ENCODE measurements around the gene GOLGA3.
A peak's percentile ranks its signal among the peaks of the same experiment; 100 is the strongest.

GOLGA3 gene

GRCh38 chr12:132741620-132742019 is 87.0 kb downstream of the GOLGA3 start:
- no peak for DNase-seq

- DNase-seq: no peak
These were observed 88.0 kb downstream of the GOLGA3 start for GRCh38 chr12:132740652-132741051.

- no peak for DNase-seq
These were observed 88.4 kb downstream of the GOLGA3 start for GRCh38 chr12:132740313-132740646.

GRCh38 chr12:132739600-132740312 is 88.9 kb downstream of the GOLGA3 start:
- DNase-seq: no peak

GRCh38 chr12:132736913-132737312 is 91.8 kb downstream of the GOLGA3 start:
- DNase-seq: no peak

GRCh38 chr12:132736378-132736777 is 92.3 kb downstream of the GOLGA3 start:
- DNase-seq: no peak

- no peak for DNase-seq
These were observed 93.2 kb downstream of the GOLGA3 start for GRCh38 chr12:132735496-132735895.

- DNase-seq: no peak
These were observed 94.5 kb downstream of the GOLGA3 start for GRCh38 chr12:132734206-132734605.

GRCh38 chr12:132731574-132731973 is 97.1 kb downstream of the GOLGA3 start:
- no peak for DNase-seq

GRCh38 chr12:132730353-132730752 is 98.3 kb downstream of the GOLGA3 start:
- no peak for DNase-seq

- DNase-seq: peak; percentile 29
These were observed 98.9 kb downstream of the GOLGA3 start for GRCh38 chr12:132729541-132730320.

- DNase-seq: no peak
These were observed 100.2 kb downstream of the GOLGA3 start for GRCh38 chr12:132728502-132728901.

GRCh38 chr12:132727091-132727794 is 101.4 kb downstream of the GOLGA3 start:
- DNase-seq: no peak

GRCh38 chr12:132726386-132726785 is 102.3 kb downstream of the GOLGA3 start:
- no peak for DNase-seq

- DNase-seq: no peak
These were observed 104.0 kb downstream of the GOLGA3 start for GRCh38 chr12:132724506-132725241.

- no peak for DNase-seq
These were observed 104.9 kb downstream of the GOLGA3 start for GRCh38 chr12:132723764-132724140.

- no peak for DNase-seq
These were observed 105.5 kb downstream of the GOLGA3 start for GRCh38 chr12:132723015-132723763.

GRCh38 chr12:132720606-132721345 is 107.9 kb downstream of the GOLGA3 start:
- DNase-seq: no peak

GRCh38 chr12:132719954-132720324 is 108.7 kb downstream of the GOLGA3 start:
- DNase-seq: no peak

GRCh38 chr12:132719141-132719953 is 109.3 kb downstream of the GOLGA3 start:
- no peak for DNase-seq

Measured in NCI-H69 (cell line).